Measurements from ENCODE around the gene GSAP. TPM values are rescaled to one million over a fixed set of nuclear protein-coding genes. Genes with fewer than 3 reads are reported as not detected.
A peak's percentile ranks its signal among the peaks of the same experiment; 100 is the strongest.

GSAP gene
- polyA plus RNA-seq, 1 donor = 5.6 TPM

- DNase-seq (ENCODE audit: low read depth) = no peak
These were observed 7.0 kb downstream of the GSAP start for GRCh38 chr7:77409005-77409738.

GRCh38 chr7:77407906-77408305, 8.2 kb downstream of the GSAP start:
- DNase-seq (ENCODE audit: low read depth) = no peak

DNA sequence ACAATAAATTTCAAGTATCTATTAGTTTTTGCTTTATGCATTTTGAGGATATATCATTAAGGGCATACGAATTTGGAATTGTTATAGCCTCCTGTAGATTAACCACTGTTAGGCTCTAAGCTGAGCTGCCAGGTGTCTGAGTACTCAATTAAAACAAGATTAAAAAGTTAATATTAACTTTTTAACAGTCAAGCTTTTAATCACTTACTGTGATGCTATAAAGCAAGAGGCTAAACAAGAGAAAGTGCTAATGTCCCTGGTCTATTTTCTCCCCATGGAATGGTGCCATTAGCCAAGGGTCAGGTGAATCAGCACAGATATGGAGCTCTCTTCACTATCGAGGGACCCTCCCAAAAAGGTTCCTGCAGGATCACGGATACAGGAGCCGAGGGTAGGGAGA, 9.7 kb downstream of the GSAP start:
- DNase-seq (ENCODE audit: low read depth) = no peak

GRCh38 chr7:77404641-77405040, 11.5 kb downstream of the GSAP start:
- DNase-seq (ENCODE audit: low read depth) = no peak

DNA sequence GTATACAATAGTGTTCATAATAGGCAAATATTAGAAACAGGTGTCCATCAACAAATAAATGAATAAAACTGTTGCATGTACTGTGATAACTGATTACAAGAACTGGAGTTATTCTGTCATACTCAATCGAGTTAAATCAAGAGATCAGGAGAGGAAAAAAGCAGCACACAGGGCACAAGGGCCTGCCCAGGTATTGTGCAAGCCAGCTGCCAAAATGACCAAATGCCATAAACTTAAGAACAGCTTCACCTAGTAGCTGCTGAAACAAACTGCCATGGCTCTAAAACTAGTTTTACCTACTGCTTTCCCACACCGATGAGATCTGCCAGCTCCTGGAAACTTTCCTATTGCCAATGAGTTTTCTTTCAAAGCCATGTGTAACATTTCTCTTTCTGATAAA, 12.2 kb downstream of the GSAP start:
- no peak for DNase-seq (ENCODE audit: low read depth)

DNA sequence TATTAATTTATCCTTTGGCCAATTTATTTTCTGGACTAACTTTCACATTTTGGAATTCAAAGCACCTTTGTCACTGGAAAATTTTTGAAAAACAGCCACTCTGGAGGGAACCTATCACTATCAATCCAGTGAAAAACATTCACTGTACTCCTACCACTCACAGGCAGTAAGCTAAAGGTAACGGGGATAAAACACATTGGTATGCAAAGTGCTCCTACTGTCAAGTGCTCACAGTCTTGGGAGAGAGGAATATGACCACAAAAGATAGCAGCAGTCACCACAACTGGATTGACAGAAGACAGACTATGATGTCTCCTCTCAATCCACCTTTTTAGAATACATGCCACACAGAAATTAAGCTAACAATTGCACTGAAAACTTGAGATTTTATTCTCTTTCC, 13.3 kb downstream of the GSAP start:
- no peak for DNase-seq (ENCODE audit: low read depth)

GRCh38 chr7:77401002-77401401, 15.1 kb downstream of the GSAP start:
- no peak for DNase-seq (ENCODE audit: low read depth)

- no peak for DNase-seq (ENCODE audit: low read depth)
These were observed 16.3 kb downstream of the GSAP start for GRCh38 chr7:77399816-77400215.

GRCh38 chr7:77396894-77397547, 19.1 kb downstream of the GSAP start:
- DNase-seq (ENCODE audit: low read depth) = no peak

DNA sequence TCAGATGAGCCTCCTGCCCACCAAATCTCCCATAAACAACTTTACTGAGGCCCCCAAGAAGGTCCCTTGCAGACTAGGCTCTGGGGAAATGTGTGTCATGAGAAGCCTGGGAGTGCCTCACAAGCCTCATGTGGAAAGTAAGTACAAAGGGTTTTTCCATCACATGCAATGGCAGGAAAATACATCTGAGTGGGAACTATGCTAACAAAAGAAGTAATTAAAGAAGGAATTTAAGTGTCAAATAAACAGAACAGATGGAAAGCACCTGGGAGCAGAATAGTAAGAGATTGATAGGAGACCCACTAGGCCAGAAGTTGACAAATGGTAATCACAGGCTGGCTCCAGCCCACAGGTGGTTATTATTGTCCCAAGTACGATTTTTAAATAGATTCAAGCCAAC, 20.5 kb downstream of the GSAP start:
- DNase-seq (ENCODE audit: low read depth) = no peak

DNA sequence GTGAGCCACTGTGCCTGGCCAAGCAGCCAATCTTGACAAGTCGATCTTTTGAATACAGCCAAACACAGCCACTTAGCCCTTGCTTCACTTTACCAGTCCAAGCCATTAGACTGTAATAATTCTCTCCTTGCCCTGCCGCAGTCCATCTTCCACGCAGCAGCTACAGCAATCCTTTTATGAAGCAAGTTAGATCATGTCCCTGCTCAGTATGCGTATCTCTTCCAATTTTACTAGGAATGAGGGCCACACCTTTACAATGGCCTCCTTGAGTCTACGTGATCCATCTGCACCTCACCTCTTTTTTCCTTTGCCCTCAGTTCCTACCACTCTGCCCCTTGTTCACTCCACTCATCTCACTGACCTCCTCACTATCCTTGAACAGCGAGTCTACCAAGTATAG, 22.2 kb downstream of the GSAP start:
- no peak for DNase-seq (ENCODE audit: low read depth)

GRCh38 chr7:77393261-77393660, 22.9 kb downstream of the GSAP start:
- no peak for DNase-seq (ENCODE audit: low read depth)

GRCh38 chr7:77391230-77391629, 24.9 kb downstream of the GSAP start:
- DNase-seq (ENCODE audit: low read depth) = no peak

- DNase-seq (ENCODE audit: low read depth) = no peak
These were observed 28.0 kb downstream of the GSAP start for GRCh38 chr7:77388055-77388641.

DNA sequence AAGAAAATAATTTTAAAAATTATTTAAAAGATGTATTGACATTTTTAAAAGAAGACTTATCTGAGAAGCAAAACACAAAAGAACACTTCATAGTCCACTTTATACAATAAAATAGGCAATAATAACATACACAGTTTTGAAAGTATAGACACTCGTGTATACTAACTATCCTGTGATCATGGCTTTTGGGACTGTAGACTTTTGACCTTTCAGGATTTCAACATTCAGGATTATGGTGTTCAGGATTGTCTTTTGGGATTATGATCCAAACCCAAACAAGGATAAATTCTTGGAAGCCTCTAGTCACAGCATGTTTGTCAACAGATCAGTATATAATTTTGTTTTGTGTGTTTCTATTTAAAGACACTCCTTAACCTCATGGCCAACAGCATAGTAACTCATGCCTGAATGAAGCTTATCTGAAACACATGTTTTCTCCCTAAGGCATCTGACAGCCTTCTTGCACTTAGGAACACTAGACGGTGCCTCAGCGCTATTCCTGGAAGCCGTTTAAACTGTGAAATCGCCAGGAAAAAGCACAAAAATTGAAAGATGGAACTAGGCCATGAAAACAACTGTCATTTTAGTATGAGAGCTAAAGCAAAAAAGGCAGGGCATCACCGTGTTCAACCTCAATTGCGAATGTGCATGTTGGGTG, 29.9 kb downstream of the GSAP start:
- DNase-seq (ENCODE audit: low read depth) = peak; percentile 67

DNA sequence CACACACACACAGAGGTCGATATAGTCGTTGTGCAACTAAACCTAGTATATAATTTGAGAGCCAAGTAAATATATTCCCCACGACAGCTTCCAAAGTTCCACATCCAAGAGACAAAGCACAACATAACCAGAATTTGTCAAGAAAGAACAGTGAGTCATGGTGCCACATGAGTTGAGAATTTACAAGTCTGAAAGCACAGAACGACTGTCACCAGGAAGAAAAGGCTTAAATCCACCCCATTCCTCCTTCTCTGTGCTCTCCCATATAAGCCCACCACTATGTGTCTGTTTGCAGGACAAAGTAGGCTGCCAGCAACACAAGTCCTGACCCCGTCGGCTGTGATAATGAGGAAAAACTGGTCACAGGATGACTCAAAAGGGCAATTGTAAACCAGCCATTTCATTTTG, 32.8 kb downstream of the GSAP start:
- DNase-seq (ENCODE audit: low read depth) = no peak

- DNase-seq (ENCODE audit: low read depth) = no peak
These were observed 33.6 kb downstream of the GSAP start for GRCh38 chr7:77382532-77382931.

DNA sequence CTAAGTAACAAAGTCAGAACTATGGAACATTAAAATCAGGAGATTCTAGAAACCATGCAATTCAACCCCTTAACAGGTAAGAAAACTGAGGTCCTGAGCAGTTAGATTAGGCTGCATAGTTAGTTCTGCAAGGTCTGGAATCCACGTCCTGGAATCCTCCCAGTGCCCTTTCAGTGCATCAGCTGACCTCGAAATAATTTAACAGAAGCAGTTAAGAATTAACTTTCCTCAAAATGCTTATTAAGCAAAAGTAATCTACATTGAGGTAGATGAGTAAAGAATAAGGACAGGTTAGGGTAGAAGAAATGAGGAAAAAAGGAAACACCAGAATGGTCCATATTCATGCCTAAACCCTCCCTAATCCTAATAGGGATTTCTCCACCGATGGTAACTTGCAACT, 37.6 kb downstream of the GSAP start:
- no peak for DNase-seq (ENCODE audit: low read depth)

- no peak for DNase-seq (ENCODE audit: low read depth)
These were observed 45.5 kb downstream of the GSAP start for GRCh38 chr7:77370606-77371005.

DNA sequence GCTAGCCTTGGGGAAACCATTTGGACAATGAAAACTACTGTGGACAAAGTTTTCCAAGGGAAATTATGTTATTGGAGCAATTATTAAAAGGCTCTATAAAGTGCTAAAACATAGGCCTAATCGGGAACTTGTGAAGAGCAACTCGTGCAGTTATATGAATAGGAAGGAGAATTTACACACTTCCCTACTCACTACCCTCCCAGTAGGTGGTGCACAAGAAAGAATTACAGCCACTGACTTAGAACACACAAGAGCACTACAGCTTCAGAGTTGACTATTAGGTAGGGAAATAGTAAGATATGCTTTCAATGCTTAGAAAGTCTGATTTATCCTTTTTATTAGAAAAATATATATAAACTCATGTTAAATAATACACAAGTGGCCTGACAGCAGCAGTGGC, 47.2 kb downstream of the GSAP start:
- no peak for DNase-seq (ENCODE audit: low read depth)

- no peak for DNase-seq (ENCODE audit: low read depth)
These were observed 48.2 kb downstream of the GSAP start for GRCh38 chr7:77367976-77368375.

DNA sequence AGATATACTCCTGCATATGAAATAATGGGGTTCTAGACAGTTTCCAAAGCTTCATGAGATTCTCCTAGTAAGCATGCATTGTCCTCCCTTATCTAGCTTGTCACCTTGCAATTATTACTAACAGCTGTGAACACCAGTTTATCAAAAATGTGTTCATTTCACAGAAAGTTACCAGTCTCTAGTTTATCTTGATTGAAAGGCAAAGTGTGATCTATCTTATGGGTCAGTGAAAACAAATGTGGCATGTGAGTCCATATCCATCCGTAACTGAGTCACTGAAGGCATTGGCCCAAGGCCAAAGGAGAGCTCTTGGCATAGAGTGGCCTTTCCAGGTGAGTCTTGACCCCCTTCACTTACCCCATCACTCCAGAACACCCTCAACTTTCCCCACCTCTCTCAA, 53.2 kb downstream of the GSAP start:
- no peak for DNase-seq (ENCODE audit: low read depth)

GRCh38 chr7:77360969-77361368, 55.2 kb downstream of the GSAP start:
- DNase-seq (ENCODE audit: low read depth) = no peak

All from forelimb muscle (tissue), 1 donor.